ENCODE measurements around the gene RAB11FIP4. TPM values are rescaled to one million over a fixed set of nuclear protein-coding genes. Genes with fewer than 3 reads are reported as not detected.

RAB11FIP4 gene
- total and polyA plus RNA-seq, 2 of the 13 experiments (the other 11 are each of a cell fraction or from before 2014, with no cell fraction given) = 28.0 to 89.3 TPM

- TF ChIP-seq ZBTB10 (CRISPR knock-in tag; IDR thresholded peaks at IDR 0.05; ENCODE audit: borderline replicate concordance) (0 out of 2 replicates have a peak, but pooled peaks have one; percentile 20), PRDM15 (CRISPR knock-in tag; IDR thresholded peaks at IDR 0.05) (no peak), HDAC2 (CRISPR knock-in tag; IDR thresholded peaks at IDR 0.05) (0 out of 2 replicates have a peak, but pooled peaks have one; percentile 3), ZHX2 (IDR thresholded peaks at IDR 0.05; ENCODE audit: low read depth) (no peak), ZHX2 (CRISPR knock-in tag; IDR thresholded peaks at IDR 0.05; ENCODE audit: borderline replicate concordance) (no peak), SP1 (IDR thresholded peaks at IDR 0.05) (no peak), SP1 (CRISPR knock-in tag; IDR thresholded peaks at IDR 0.05) (0 out of 2 replicates have a peak, but pooled peaks have one; percentile 7), ZNF777 (CRISPR knock-in tag; IDR thresholded peaks at IDR 0.05) (0 out of 2 replicates have a peak, but pooled peaks have one; percentile 3), HOXA5 (CRISPR knock-in tag; IDR thresholded peaks at IDR 0.05) (no peak), ETV5 (CRISPR knock-in tag; IDR thresholded peaks at IDR 0.05; ENCODE audit: borderline replicate concordance) (0 out of 2 replicates have a peak, but pooled peaks have one; percentile 4), IKZF5 (CRISPR knock-in tag; IDR thresholded peaks at IDR 0.05) (no peak)
These were observed 98.7 kb downstream of the RAB11FIP4 start (continued) for GRCh38 chr17:31490019-31490650.

All from HepG2 (cell line).